GM23248 (cell line): ENCODE measurements around the gene ABCG2. TPM values are rescaled to one million over a fixed set of nuclear protein-coding genes. Genes with fewer than 3 reads are reported as not detected.

Source experiments
- DNase-seq: peaks from one replicate; pipeline ENCODE4 v3.0.0-alpha.2; 2015
- H2AFZ ChIP-seq: fragments of 200-600 bp; sonication (generic); 2 replicates; pipeline ENCODE4 v1.6.1; 2016; ENCODE audit warnings: antibody characterized with exemption
- H3F3A ChIP-seq: fragments of 200-600 bp; sonication (generic); 2 replicates; pipeline ENCODE4 v1.6.1; 2016; ENCODE audit warnings: mild to moderate bottlenecking, antibody characterized with exemption, mixed run types; ENCODE audit not compliant: insufficient read depth
- H3K27ac ChIP-seq: fragments of 200-600 bp; sonication (generic); 2 replicates; pipeline ENCODE4 v1.5.1; 2016; ENCODE audit warnings: mild to moderate bottlenecking
- H3K27me3 ChIP-seq: fragments of 200-600 bp; sonication (generic); replicated peaks from 2 replicates; pipeline ENCODE4 v1.6.1; 2016; ENCODE audit warnings: mild to moderate bottlenecking; ENCODE audit not compliant: insufficient read depth
- H3K36me3 ChIP-seq: fragments of 200-600 bp; sonication (generic); 2 replicates; pipeline ENCODE4 v1.6.1; 2016; ENCODE audit warnings: low read depth, mild to moderate bottlenecking
- H3K4me1 ChIP-seq: fragments of 200-600 bp; sonication (generic); 2 replicates; pipeline ENCODE4 v1.6.1; 2016; ENCODE audit warnings: mild to moderate bottlenecking; ENCODE audit not compliant: insufficient read depth
- H3K4me2 ChIP-seq: fragments of 200-600 bp; sonication (generic); one replicate; pipeline ENCODE4 v1.6.1; 2016; ENCODE audit warnings: mild to moderate bottlenecking; ENCODE audit not compliant: unreplicated experiment
- H3K4me3 ChIP-seq: fragments of 200-600 bp; sonication (generic); 2 replicates; pipeline ENCODE4 v1.5.1; 2016; ENCODE audit warnings: mild to moderate bottlenecking
- H3K79me2 ChIP-seq: fragments of 200-600 bp; sonication (generic); 2 replicates; pipeline ENCODE4 v1.6.1; 2016; ENCODE audit warnings: mild to moderate bottlenecking; ENCODE audit not compliant: insufficient read depth
- H3K9ac ChIP-seq: fragments of 200-600 bp; sonication (generic); 2 replicates; pipeline ENCODE4 v1.6.1; 2016; ENCODE audit warnings: mild to moderate bottlenecking
- H3K9me2 ChIP-seq: fragments of 200-600 bp; sonication (generic); 2 replicates; pipeline ENCODE4 v1.6.1; 2016; ENCODE audit warnings: mixed run types, mild to moderate bottlenecking, moderate library complexity; ENCODE audit not compliant: insufficient read depth
- H3K9me3 ChIP-seq: fragments of 200-600 bp; sonication (generic); one replicate; pipeline ENCODE4 v1.6.1; 2017; ENCODE audit warnings: low read depth
- H4K20me1 ChIP-seq: fragments of 200-600 bp; sonication (generic); 2 replicates; pipeline ENCODE4 v1.6.0; 2016; ENCODE audit not compliant: insufficient read depth
- EZH2 ChIP-seq: fragments of 200-600 bp; sonication (generic); IDR thresholded peaks from 2 replicates; pipeline ENCODE4 v1.6.1; 2018; ENCODE audit warnings: antibody characterized with exemption, mild to moderate bottlenecking; ENCODE audit not compliant: insufficient read depth, poor library complexity, severe bottlenecking
- EZH2phosphoT487 ChIP-seq: fragments of 200-600 bp; sonication (generic); IDR thresholded peaks from 2 replicates; pipeline ENCODE4 v1.6.1; 2018; ENCODE audit warnings: antibody characterized with exemption, moderate library complexity, mild to moderate bottlenecking, low read depth; ENCODE audit not compliant: insufficient read depth
- WGBS, 2 experiments: methylation state at CpG; one replicate each; pipeline ENCODE4 v1.1.6; 2015 to 2017; ENCODE audit warnings: low lambda C conversion rate in 2 of 2, low coverage in 1 of 2; ENCODE audit errors: missing lambda C conversion rate in 2 of 2; 5-methylcytosine and 5-hydroxymethylcytosine counted together
- in situ Hi-C: fragments of 300-500 bp; cut with MboI; formaldehyde crosslinking; loops from 2 replicates; pipeline ENCODE4 v1.15.0; 2020
- polyA plus RNA-seq: library from polyadenylated mRNA; unstranded; fragments of >200 nt; fragmentation: Nextera tagmentation; extraction: Ambion mirVana; gene quantifications from 2 replicates; pipeline ENCODE4 v1.2.1, GENCODE V29; 2016
- total RNA-seq: library from RNA; depleted of rRNA; stranded (reverse); fragments of >200 nt; shearing (Covaris generic); gene quantifications from 2 replicates; pipeline ENCODE4 v1.2.3, GENCODE V29; 2014

Gene ABCG2
- total and polyA plus RNA-seq, 2 experiments from 2014 or later, result 0.05 to 0.11 TPM

DNA sequence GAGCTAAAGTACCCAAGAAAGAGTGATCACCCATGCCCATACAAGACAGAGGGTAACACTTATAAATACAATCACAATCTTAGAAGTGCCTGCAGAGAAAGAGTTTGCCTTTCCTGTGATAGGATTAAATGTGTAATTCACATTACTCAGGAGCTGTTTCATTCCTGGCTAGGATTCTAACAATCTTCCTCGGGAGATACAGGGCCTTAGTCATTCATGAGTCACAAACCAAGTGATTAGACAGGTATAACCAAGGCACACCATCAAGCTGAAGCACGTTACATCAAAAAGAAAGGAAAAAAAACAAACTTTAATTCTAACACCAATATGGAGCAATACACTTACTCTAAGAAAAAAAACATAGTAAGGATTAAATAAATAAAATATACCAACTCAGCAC is 14.9 kb downstream of the ABCG2 start:
- in situ Hi-C loops, result no loop called here
- Histone ChIP-seq H3K27me3 (peaks cover 3% of the 10 kb centered on the region; the same call in 1 of the 2 replicates), H3K9me2 (no peaks in the 10 kb centered on the region), H3K4me3 (no peak overlapping the region), H3K4me2 (peak overlapping the region; percentile 30), H3K27ac (no peak overlapping the region), H3K9ac (no peak overlapping the region), H3K9me3 (no peaks in the 10 kb centered on the region), H3K36me3 (no peaks in the 10 kb centered on the region), H3K79me2 (no peaks in the 10 kb centered on the region), H3F3A (peaks cover 11% of the 10 kb centered on the region), H2AFZ (no peak overlapping the region), H3K4me1 (peaks cover 17% of the 10 kb centered on the region), H4K20me1 (no peaks in the 10 kb centered on the region)
- WGBS, 2 experiments, result 2 to 4% methylated on average over 2 of the region's 2 CpGs
- DNase-seq, result peak; percentile 55
- TF ChIP-seq EZH2phosphoT487 (no peak), EZH2 (no peak)

GRCh38 chr4:88138561-88138960 is 19.9 kb downstream of the ABCG2 start:
- Histone ChIP-seq H3K79me2 (no peaks in the 10 kb centered on the region), H3K4me1 (peaks cover 32% of the 10 kb centered on the region), H3K27me3 (no peaks in the 10 kb centered on the region), H3K36me3 (no peaks in the 10 kb centered on the region), H3F3A (peaks cover 23% of the 10 kb centered on the region), H3K9me3 (no peaks in the 10 kb centered on the region), H3K4me3 (no peak overlapping the region), H3K9me2 (no peaks in the 10 kb centered on the region), H3K4me2 (no peak overlapping the region), H2AFZ (no peak overlapping the region), H3K27ac (peak overlapping the region; percentile 69), H3K9ac (no peak overlapping the region), H4K20me1 (no peaks in the 10 kb centered on the region)
- in situ Hi-C loops, result no loop called here
- 36 to 39% methylated on average over 2 of the region's 2 CpGs for WGBS, 2 experiments
- TF ChIP-seq EZH2phosphoT487 (0 out of 2 replicates have a peak, but pooled peaks have one; percentile 33), EZH2 (no peak)
- DNase-seq, result peak; percentile 74

GRCh38 chr4:88137112-88137511 is 21.3 kb downstream of the ABCG2 start:
- Histone ChIP-seq H3K9me2 (no peaks in the 10 kb centered on the region), H3K27ac (no peak overlapping the region), H2AFZ (no peak overlapping the region), H3K4me3 (no peak overlapping the region), H4K20me1 (no peaks in the 10 kb centered on the region), H3K9me3 (no peaks in the 10 kb centered on the region), H3K4me2 (no peak overlapping the region), H3F3A (peaks cover 16% of the 10 kb centered on the region; the same call in 1 of the 2 replicates), H3K79me2 (no peaks in the 10 kb centered on the region), H3K27me3 (no peaks in the 10 kb centered on the region), H3K4me1 (peaks cover 24% of the 10 kb centered on the region), H3K36me3 (no peaks in the 10 kb centered on the region), H3K9ac (no peak overlapping the region)
- TF ChIP-seq EZH2phosphoT487 (no peak), EZH2 (no peak)
- WGBS, 2 experiments, result 53 to 55% methylated on average over 2 of the region's 2 CpGs
- in situ Hi-C loops, result no loop called here
- DNase-seq, result peak; percentile 58

GRCh38 chr4:88136249-88136648 is 22.2 kb downstream of the ABCG2 start:
- TF ChIP-seq EZH2phosphoT487, result no peak
- TF ChIP-seq EZH2, result no peak
- Histone ChIP-seq H3K36me3 (no peaks in the 10 kb centered on the region), H3K27ac (no peak overlapping the region), H4K20me1 (no peaks in the 10 kb centered on the region), H3K9me2 (no peaks in the 10 kb centered on the region), H2AFZ (no peak overlapping the region), H3K9me3 (no peaks in the 10 kb centered on the region), H3K79me2 (no peaks in the 10 kb centered on the region), H3K4me1 (peaks cover 18% of the 10 kb centered on the region), H3F3A (peaks cover 13% of the 10 kb centered on the region; the same call in 1 of the 2 replicates), H3K27me3 (0 out of 2 replicates have a peak, but pooled peaks cover 4% of the 10 kb centered on the region), H3K4me2 (no peak overlapping the region), H3K9ac (no peak overlapping the region), H3K4me3 (no peak overlapping the region)
- in situ Hi-C loops, result no loop called here
- WGBS, 2 experiments, result 92 to 98% methylated on average over 3 of the region's 3 CpGs
- DNase-seq, result no peak

DNA sequence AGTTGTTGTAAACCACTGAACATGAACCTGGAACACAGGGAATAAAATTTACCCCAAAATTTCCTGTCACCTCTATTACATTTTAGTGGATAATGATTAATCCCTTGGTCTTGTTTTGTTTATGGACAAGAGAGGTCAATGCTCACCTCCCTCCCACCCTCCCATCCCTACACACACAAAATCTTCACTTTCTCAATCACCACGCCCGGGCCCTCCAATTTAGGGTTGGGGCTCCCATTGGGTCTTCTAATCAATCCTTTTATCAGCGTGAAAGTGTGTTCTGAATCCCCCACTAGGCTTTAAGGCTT is 23.1 kb downstream of the ABCG2 start:
- Histone ChIP-seq H3K36me3 (no peaks in the 10 kb centered on the region), H4K20me1 (no peaks in the 10 kb centered on the region), H3K27ac (no peak overlapping the region), H3K4me3 (no peak overlapping the region), H2AFZ (no peak overlapping the region), H3K79me2 (no peaks in the 10 kb centered on the region), H3K27me3 (0 out of 2 replicates have a peak, but pooled peaks cover 8% of the 10 kb centered on the region), H3F3A (peaks cover 13% of the 10 kb centered on the region; the same call in 1 of the 2 replicates), H3K4me1 (peaks cover 18% of the 10 kb centered on the region), H3K9me2 (no peaks in the 10 kb centered on the region), H3K9me3 (no peaks in the 10 kb centered on the region), H3K4me2 (no peak overlapping the region), H3K9ac (no peak overlapping the region)
- in situ Hi-C loops, result no loop called here
- 78 to 79% methylated on average over 3 of the region's 3 CpGs for WGBS, 2 experiments
- no peak for DNase-seq
- TF ChIP-seq EZH2, result no peak
- no peak for TF ChIP-seq EZH2phosphoT487
